HCT116 (cell line): ENCODE measurements around the gene TMEM179. TPM values are rescaled to one million over a fixed set of nuclear protein-coding genes. Genes with fewer than 3 reads are reported as not detected.

Source experiments
- ATAC-seq: fragments of 200-7000 bp; cut with Tn5 transposase; 2 replicates; pipeline ENCODE4 v1.9.1; 2020; ENCODE audit warnings: mild to moderate bottlenecking, moderate library complexity
- BruUV-seq: library from RNA; stranded (reverse); fragments of 400-500 nt; replicated peaks from 2 replicates; lab custom pipeline; 2021; lab: Mats Ljungman, UMichigan
- CTCF ChIA-PET: fragments of 300-600 bp; sonication (Branson Sonifier 250); formaldehyde crosslinking; loops from one replicate; lab custom pipeline; 2021; ENCODE audit warnings: antibody characterized with exemption; lab: Charles Lee
- POLR2A ChIA-PET: fragments of 300-600, 350-600 bp; sonication (Branson Sonifier 250); formaldehyde crosslinking; loops from one replicate; lab custom pipeline; 2021; ENCODE audit warnings: antibody characterized with exemption; lab: Charles Lee
- RAD21 ChIA-PET, 2 experiments: fragments of 300-600 bp; sonication (Branson Sonifier 250); formaldehyde crosslinking; loops; one replicate each; lab custom pipeline; 2023; ENCODE audit warnings: low total read pairs in 2 of 2; ENCODE audit not compliant: uncharacterized antibody in 2 of 2, unreplicated experiment in 2 of 2, low non-redundant PET in 1 of 2; lab: Charles Lee
- DNase-seq: peaks from one replicate; pipeline ENCODE4 v3.0.0-alpha.2; 2010; ENCODE audit warnings: low read depth, low spot score
- H2AFZ ChIP-seq: fragments of 200-600 bp; shearing (Covaris generic), sonication (generic); 2 replicates; pipeline ENCODE4 v1.6.1; 2017; ENCODE audit warnings: low read depth, mixed run types, mixed read lengths, antibody characterized with exemption, low read length; ENCODE audit not compliant: poor library complexity, severe bottlenecking
- H3K27ac ChIP-seq: 2 replicates; pipeline ENCODE4 v1.5.1; 2012; ENCODE audit warnings: low read depth, low read length
- H3K27me3 ChIP-seq: fragments of 200-600 bp; sonication (generic); 2 replicates; pipeline ENCODE4 v1.6.1; 2016; ENCODE audit warnings: mixed run types, low read length, mixed read lengths; ENCODE audit not compliant: insufficient read depth
- H3K36me3 ChIP-seq, 2 experiments: fragments of 200-500 bp in 1 of 2; fragments of 200-600 bp in 1 of 2; sonication (Bioruptor generic) in 1 of 2; sonication (generic) in 1 of 2; 2 replicates each; pipeline versions ENCODE4 v1.5.1 to v1.6.1; 2014 to 2016; ENCODE audit warnings: low read length in 2 of 2, inconsistent platforms in 1 of 2, mixed read lengths in 1 of 2, mixed run types in 1 of 2; ENCODE audit not compliant: insufficient read depth in 2 of 2, control insufficient read depth in 1 of 2
- H3K4me1 ChIP-seq, 2 experiments: fragments of 200-600 bp in 1 of 2; sonication (generic) in 1 of 2; 2 replicates each; pipeline versions ENCODE4 v1.5.1 to v1.6.1; 2012 to 2017; ENCODE audit warnings: low read length in 2 of 2, inconsistent platforms in 1 of 2, mild to moderate bottlenecking in 1 of 2, mixed read lengths in 1 of 2, mixed run types in 1 of 2, moderate library complexity in 1 of 2; ENCODE audit not compliant: insufficient read depth in 2 of 2, control insufficient read depth in 1 of 2
- H3K4me2 ChIP-seq: fragments of 200-600 bp; sonication (generic); 2 replicates; pipeline ENCODE4 v1.6.1; 2017; ENCODE audit warnings: mixed run types, low read length, mixed read lengths
- H3K4me3 ChIP-seq, 2 experiments: fragments of 200-600 bp in 1 of 2; sonication (generic) in 1 of 2; replicated peaks in 1 of 2; 2 replicates each; pipeline ENCODE4 v1.5.1; 2011 to 2016; ENCODE audit warnings: low read length in 2 of 2, control low read depth in 1 of 2, low read depth in 1 of 2, mild to moderate bottlenecking in 1 of 2, mixed read lengths in 1 of 2, mixed run types in 1 of 2
- H3K79me2 ChIP-seq: fragments of 200-600 bp; sonication (generic); 2 replicates; pipeline ENCODE4 v1.6.1; 2017; ENCODE audit warnings: mild to moderate bottlenecking, mixed run types, low read length, moderate library complexity, mixed read lengths; ENCODE audit not compliant: insufficient read depth
- H3K9ac ChIP-seq: fragments of 200-600 bp; sonication (generic); 2 replicates; pipeline ENCODE4 v1.6.1; 2016; ENCODE audit warnings: low read length, mixed read lengths
- H3K9me2 ChIP-seq: fragments of 200-600 bp; sonication (generic), shearing (Covaris generic); 2 replicates; pipeline ENCODE4 v1.6.1; 2017; ENCODE audit warnings: mixed run types, mild to moderate bottlenecking, moderate library complexity; ENCODE audit not compliant: insufficient read depth
- H3K9me3 ChIP-seq, 2 experiments: fragments of 200-500 bp in 1 of 2; fragments of 200-600 bp in 1 of 2; sonication (Bioruptor generic) in 1 of 2; sonication (generic) in 1 of 2; 2 replicates each; pipeline ENCODE4 v1.6.1; 2014 to 2017; ENCODE audit warnings: low read length in 2 of 2, mixed read lengths in 2 of 2, inconsistent platforms in 1 of 2, low read depth in 1 of 2, mild to moderate bottlenecking in 1 of 2, mixed run types in 1 of 2, moderate library complexity in 1 of 2; ENCODE audit not compliant: control insufficient read depth in 1 of 2, insufficient read depth in 1 of 2
- H4K20me1 ChIP-seq: fragments of 200-600 bp; sonication (generic), shearing (Covaris generic); 2 replicates; pipeline ENCODE4 v1.6.1; 2017; ENCODE audit warnings: mixed run types, mild to moderate bottlenecking, moderate library complexity; ENCODE audit not compliant: insufficient read depth
- CBX3 ChIP-seq: IDR thresholded peaks from 2 replicates; pipeline ENCODE4 v1.6.1; 2012; ENCODE audit warnings: low read depth
- CEBPB ChIP-seq: IDR thresholded peaks from 2 replicates; pipeline ENCODE4 v1.6.1; 2012; ENCODE audit warnings: low read depth
- EGR1 ChIP-seq: IDR thresholded peaks from 2 replicates; pipeline ENCODE4 v1.6.1; 2012; ENCODE audit warnings: low read depth
- ELF1 ChIP-seq: IDR thresholded peaks from 2 replicates; pipeline ENCODE4 v1.6.1; 2012; ENCODE audit warnings: low read depth, borderline replicate concordance
- EZH2 ChIP-seq: fragments of 200-600 bp; sonication (generic); IDR thresholded peaks from 2 replicates; pipeline ENCODE4 v1.6.1; 2017; ENCODE audit warnings: antibody characterized with exemption, mixed run types
- JUND ChIP-seq: IDR thresholded peaks from 2 replicates; pipeline ENCODE4 v1.6.1; 2012
- POLR2AphosphoS5 ChIP-seq: IDR thresholded peaks from 2 replicates; pipeline ENCODE4 v1.6.1; 2011; ENCODE audit warnings: mild to moderate bottlenecking, low read depth, low read length, moderate library complexity
- RAD21 ChIP-seq: IDR thresholded peaks from 2 replicates; pipeline ENCODE4 v1.6.1; 2012; ENCODE audit warnings: low read depth, mild to moderate bottlenecking
- SIN3A ChIP-seq: IDR thresholded peaks from 2 replicates; pipeline ENCODE4 v1.6.1; 2012; ENCODE audit warnings: low read depth
- SP1 ChIP-seq: IDR thresholded peaks from 2 replicates; pipeline ENCODE4 v1.6.1; 2012; ENCODE audit warnings: low read depth
- SRF ChIP-seq: IDR thresholded peaks from 2 replicates; pipeline ENCODE4 v1.6.1; 2012; ENCODE audit warnings: low read depth
- TCF7L2 ChIP-seq: IDR thresholded peaks from 2 replicates; pipeline ENCODE4 v1.7.0; 2011; ENCODE audit warnings: borderline replicate concordance, inconsistent platforms; ENCODE audit not compliant: insufficient read depth, insufficient read length; ENCODE audit errors: extremely low read depth
- intact Hi-C: fragments of 100-400 bp; cut with micrococcal nuclease; formaldehyde crosslinking; loops from 2 replicates; pipeline ENCODE4 v1.10.0; 2022
- total RNA-seq: library from RNA; stranded (reverse); gene quantifications from one replicate; pipeline ENCODE4 v1.2.1, GENCODE V29; 2021; ENCODE audit not compliant: unreplicated experiment
- TF ChIP-seq, protein P1 (sequence below): IDR thresholded peaks from 2 replicates; pipeline ENCODE4 v1.6.1; 2012; ENCODE audit warnings: low read depth

TMEM179 gene
- total RNA-seq, 1 experiment from 2014 or later = not detected

GRCh38 chr14:104577426-104577825 is 27.1 kb downstream of the TMEM179 start:
- intact Hi-C loops = no loop called here
- no peak for ATAC-seq

More at GRCh38 chr14:104577426-104577825, 27.1 kb downstream of the TMEM179 start:
- H3K27ac ChIP-seq = no peak overlapping the region
- no peaks in the 10 kb centered on the region for H4K20me1 ChIP-seq
- TF ChIP-seq RAD21 = no peak
- no peak for TF ChIP-seq SP1
- TF ChIP-seq, protein P1, sequence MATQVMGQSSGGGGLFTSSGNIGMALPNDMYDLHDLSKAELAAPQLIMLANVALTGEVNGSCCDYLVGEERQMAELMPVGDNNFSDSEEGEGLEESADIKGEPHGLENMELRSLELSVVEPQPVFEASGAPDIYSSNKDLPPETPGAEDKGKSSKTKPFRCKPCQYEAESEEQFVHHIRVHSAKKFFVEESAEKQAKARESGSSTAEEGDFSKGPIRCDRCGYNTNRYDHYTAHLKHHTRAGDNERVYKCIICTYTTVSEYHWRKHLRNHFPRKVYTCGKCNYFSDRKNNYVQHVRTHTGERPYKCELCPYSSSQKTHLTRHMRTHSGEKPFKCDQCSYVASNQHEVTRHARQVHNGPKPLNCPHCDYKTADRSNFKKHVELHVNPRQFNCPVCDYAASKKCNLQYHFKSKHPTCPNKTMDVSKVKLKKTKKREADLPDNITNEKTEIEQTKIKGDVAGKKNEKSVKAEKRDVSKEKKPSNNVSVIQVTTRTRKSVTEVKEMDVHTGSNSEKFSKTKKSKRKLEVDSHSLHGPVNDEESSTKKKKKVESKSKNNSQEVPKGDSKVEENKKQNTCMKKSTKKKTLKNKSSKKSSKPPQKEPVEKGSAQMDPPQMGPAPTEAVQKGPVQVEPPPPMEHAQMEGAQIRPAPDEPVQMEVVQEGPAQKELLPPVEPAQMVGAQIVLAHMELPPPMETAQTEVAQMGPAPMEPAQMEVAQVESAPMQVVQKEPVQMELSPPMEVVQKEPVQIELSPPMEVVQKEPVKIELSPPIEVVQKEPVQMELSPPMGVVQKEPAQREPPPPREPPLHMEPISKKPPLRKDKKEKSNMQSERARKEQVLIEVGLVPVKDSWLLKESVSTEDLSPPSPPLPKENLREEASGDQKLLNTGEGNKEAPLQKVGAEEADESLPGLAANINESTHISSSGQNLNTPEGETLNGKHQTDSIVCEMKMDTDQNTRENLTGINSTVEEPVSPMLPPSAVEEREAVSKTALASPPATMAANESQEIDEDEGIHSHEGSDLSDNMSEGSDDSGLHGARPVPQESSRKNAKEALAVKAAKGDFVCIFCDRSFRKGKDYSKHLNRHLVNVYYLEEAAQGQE = no peak
- TF ChIP-seq SIN3A = no peak
- TF ChIP-seq CEBPB = no peak
- no peak for TF ChIP-seq JUND
- TF ChIP-seq SRF = no peak
- no peak for TF ChIP-seq POLR2AphosphoS5
- TF ChIP-seq CBX3 = no peak
- TF ChIP-seq EGR1 = no peak
- TF ChIP-seq ELF1 = no peak
- TF ChIP-seq TCF7L2 = no peak
- TF ChIP-seq EZH2 = no peak
- TF ChIP-seq, all 23 proteins: peak for 0
- Histone ChIP-seq H3K36me3 (no peaks in the 10 kb centered on the region), H2AFZ (no peak overlapping the region), H3K27me3 (no peaks in the 10 kb centered on the region), H3K4me3 (no peak overlapping the region), H3K9me2 (no peaks in the 10 kb centered on the region), H3K9ac (no peak overlapping the region), H3K9me3 (no peaks in the 10 kb centered on the region), H3K79me2 (no peaks in the 10 kb centered on the region), H3K4me2 (no peak overlapping the region), H3K4me1 (no peaks in the 10 kb centered on the region)
- no TSS peak for BruUV-seq
- ChIA-PET RAD21 (no interaction called here), POLR2A (no interaction called here), CTCF (interaction anchor here (1.1 kb wide), 1 partner anchor 63 kb away, joined by 5 read pairs; no protein-coding TSS in a partner anchor)
- no peak for DNase-seq
